Occipital lobe (tissue), 2 donors: ENCODE results near the gene CEP131. TPM values are rescaled to one million over a fixed set of nuclear protein-coding genes. Genes with fewer than 3 reads are reported as not detected.

Experiments used
- DNase-seq: peaks from one replicate; lab custom pipeline; 2025; lab: John Stamatoyannopoulos, UW
- total RNA-seq: library from RNA; depleted of rRNA; stranded (reverse); fragments of >200 nt; gene quantifications from one replicate; pipeline ENCODE4 v1.2.3, GENCODE V29; 2014

CEP131 gene
- total RNA-seq, 1 donor from 2014 or later, result 10.5 TPM

GRCh38 chr17:81251709-81252301, 29.0 kb upstream of the CEP131 start:
- DNase-seq, result no peak

GRCh38 chr17:81251094-81251708, 28.4 kb upstream of the CEP131 start:
- DNase-seq, result no peak

- DNase-seq, result no peak
Observed at GRCh38 chr17:81250286-81251093, 27.7 kb upstream of the CEP131 start.

- no peak for DNase-seq
Observed at GRCh38 chr17:81249223-81250040, 26.7 kb upstream of the CEP131 start.

- no peak for DNase-seq
Observed at GRCh38 chr17:81248649-81249048, 25.9 kb upstream of the CEP131 start.

- DNase-seq, result no peak
Observed at GRCh38 chr17:81247339-81247990, 24.7 kb upstream of the CEP131 start.

- no peak for DNase-seq
Observed at GRCh38 chr17:81246679-81247338, 24.0 kb upstream of the CEP131 start.

- DNase-seq, result no peak
Observed at GRCh38 chr17:81246343-81246670, 23.5 kb upstream of the CEP131 start.

GRCh38 chr17:81245665-81246342, 23.0 kb upstream of the CEP131 start:
- no peak for DNase-seq

- DNase-seq, result no peak
Observed at GRCh38 chr17:81245024-81245664, 22.4 kb upstream of the CEP131 start.

GRCh38 chr17:81244358-81245023, 21.7 kb upstream of the CEP131 start:
- DNase-seq, result no peak

- DNase-seq, result no peak
Observed at GRCh38 chr17:81243333-81243664, 20.5 kb upstream of the CEP131 start.

- DNase-seq, result no peak
Observed at GRCh38 chr17:81242421-81243332, 19.9 kb upstream of the CEP131 start.

GRCh38 chr17:81241648-81242420, 19.1 kb upstream of the CEP131 start:
- peak; percentile 14 for DNase-seq

- no peak for DNase-seq
Observed at GRCh38 chr17:81241203-81241602, 18.4 kb upstream of the CEP131 start.

- no peak for DNase-seq
Observed at GRCh38 chr17:81240761-81241160, 18.0 kb upstream of the CEP131 start.

GRCh38 chr17:81239714-81240555, 17.2 kb upstream of the CEP131 start:
- DNase-seq, result no peak
